Ovary (tissue), 9 donors: ENCODE measurements around the gene ARMH3. TPM values are rescaled to one million over a fixed set of nuclear protein-coding genes. Genes with fewer than 3 reads are reported as not detected.

Experiments
- DNase-seq, 5 donors: peaks; one replicate each; pipeline ENCODE4 v3.0.0-alpha.2; 2019 to 2020
- H3K27ac ChIP-seq, 2 donors: fragments of 200-600 bp; one replicate each; pipeline versions ENCODE4 v1.5.1 to v1.8.0; 2019 to 2022
- H3K27me3 ChIP-seq: fragments of 200-600 bp; one replicate; pipeline ENCODE4 v1.8.0; 2022
- H3K36me3 ChIP-seq: fragments of 200-600 bp; sonication (generic); one replicate; pipeline ENCODE4 v1.5.1; 2019
- H3K4me1 ChIP-seq: one replicate; pipeline ENCODE4 v1.8.1; 2013; ENCODE audit warnings: mild to moderate bottlenecking, moderate library complexity; ENCODE audit not compliant: insufficient read depth
- H3K4me3 ChIP-seq: fragments of 200-600 bp; sonication (generic); one replicate; pipeline ENCODE4 v1.5.1; 2017
- H3K9me3 ChIP-seq, 2 donors: fragments of 200-600 bp in 1 of 2; sonication (generic) in 1 of 2; one replicate each; pipeline versions ENCODE4 v1.5.1 to v1.8.1; 2013 to 2019; ENCODE audit warnings: mild to moderate bottlenecking in 1 of 2, moderate library complexity in 1 of 2
- EP300 ChIP-seq: sonication (generic); formaldehyde crosslinking; IDR thresholded peaks from one replicate; pipeline ENCODE4 v1.6.1; 2017; ENCODE audit warnings: antibody characterized with exemption
- POLR2A ChIP-seq: fragments of 450-650 bp; IDR thresholded peaks from one replicate; pipeline ENCODE4 v1.6.1; 2017; ENCODE audit warnings: antibody characterized with exemption, mild to moderate bottlenecking, moderate library complexity
- WGBS, 3 donors: extraction: QIAGEN DNeasy Blood & Tissue Kit in 1 of 3; methylation state at CpG; one replicate each; pipeline versions ENCODE4 v1.1.5 to v1.1.7; 2013 to 2017; 5-methylcytosine and 5-hydroxymethylcytosine counted together
- intact Hi-C, 4 donors: fragments of 100-400 bp; cut with DNase I; formaldehyde crosslinking; loops; one replicate each; pipeline versions ENCODE4 v1.11.0 to v1.15.1; 2022 to 2023
- polyA plus RNA-seq, 2 donors: library from polyadenylated mRNA; stranded (reverse); fragments of 200-250 nt in 1 of 2; fragments of 350-450 nt in 1 of 2; fragmentation: Illumina TruSeq in 1 of 2; extraction: RNeasy Lipid Tissue Mini Kit (QIAGEN cat#74804) in 1 of 2; gene quantifications; one replicate each; pipeline ENCODE4 v1.2.3, GENCODE V29; 2013 to 2014
- total RNA-seq, 7 donors: library from RNA; depleted of rRNA in 2 of 7; stranded (reverse); fragments of >200 nt in 2 of 7; fragmentation: NEBNext Ultra II Directional in 3 of 7; extraction: Animal tissue kit (Norgen Biotek cat#: 25700) in 3 of 7; gene quantifications; one replicate each; pipeline versions ENCODE4 v1.1.0 to v1.2.4, GENCODE V29; 2016 to 2023
- TF ChIP-seq, protein P1 (sequence below), 3 donors: fragments of 450-650 bp in 2 of 3; fragments of 200-600 bp in 1 of 3; IDR thresholded peaks; one replicate each; pipeline versions ENCODE4 v1.5.1 to v1.8.0; 2016 to 2022; ENCODE audit warnings: antibody characterized with exemption in 3 of 3, mild to moderate bottlenecking in 1 of 3
- donor health status: DM: no; HTN: no; CAD: no; lungs with moderate emphysema.
- donor health status: DM: no; HTN: no; CAD: no.
- donor health status: Bipolar disorder and iron deficiency.
- donor health status: DM: yes; HTN: yes; CAD: no.
- donor health status: DM: no; HTN: no; CAD: no.
- donor health status: DM: yes; HTN: yes; CAD: no.

ARMH3 gene
- total and polyA plus RNA-seq, 9 donors: 9.1 to 24.2 (median 18.1) TPM

DNA sequence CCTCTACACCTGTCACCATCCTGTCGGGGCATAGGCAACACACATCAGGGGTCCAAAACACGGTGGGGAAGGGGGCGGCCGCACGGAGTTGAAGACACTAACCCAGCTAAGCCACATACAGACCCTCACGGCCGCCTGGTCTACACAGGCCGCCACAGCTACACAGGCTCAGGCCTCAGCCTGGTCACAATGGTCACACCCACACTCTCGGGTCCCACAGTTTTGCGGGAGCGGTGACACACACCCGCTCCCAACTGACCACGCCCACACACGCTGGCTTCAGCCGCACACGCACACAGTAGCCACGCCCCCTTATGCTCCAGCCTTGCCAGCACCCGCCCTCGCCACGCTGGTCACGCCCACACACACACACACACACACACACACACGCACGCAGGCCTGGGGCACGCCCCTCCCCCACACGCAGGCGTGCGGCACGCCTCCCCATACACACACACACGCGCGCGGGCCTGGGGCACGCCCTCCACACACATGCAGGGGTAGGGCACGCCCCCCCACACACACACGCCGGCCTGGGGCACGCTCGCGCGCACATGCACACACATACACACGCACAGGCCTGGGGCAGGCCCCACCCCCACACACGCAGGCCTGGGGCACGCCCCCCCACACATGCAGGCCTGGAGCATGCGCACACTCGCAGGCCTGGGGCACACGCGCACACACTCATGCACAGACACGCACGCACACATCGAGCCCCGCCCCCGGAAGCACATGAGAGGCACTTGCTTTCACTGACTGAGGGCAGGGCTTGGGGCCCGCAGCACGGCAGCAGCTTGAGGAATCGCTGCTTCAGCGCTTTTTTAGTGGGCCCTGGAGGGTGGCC lies 225.4 kb downstream of the ARMH3 start:
- peak; percentile 90 to 96 (median 92) for DNase-seq
- no peaks in the 10 kb centered on the region for H3K27me3 ChIP-seq
- no peaks in the 10 kb centered on the region for H3K9me3 ChIP-seq
- 0 to 1% (median 1%) methylated on average over 37 to 56 of the region's 56 CpGs for WGBS, 3 donors
- H3K27ac ChIP-seq: peak overlapping the region; percentile 68 to 90
- H3K4me1 ChIP-seq: peaks cover 16% of the 10 kb centered on the region
- H3K36me3 ChIP-seq: no peaks in the 10 kb centered on the region
- TF ChIP-seq, protein P1, sequence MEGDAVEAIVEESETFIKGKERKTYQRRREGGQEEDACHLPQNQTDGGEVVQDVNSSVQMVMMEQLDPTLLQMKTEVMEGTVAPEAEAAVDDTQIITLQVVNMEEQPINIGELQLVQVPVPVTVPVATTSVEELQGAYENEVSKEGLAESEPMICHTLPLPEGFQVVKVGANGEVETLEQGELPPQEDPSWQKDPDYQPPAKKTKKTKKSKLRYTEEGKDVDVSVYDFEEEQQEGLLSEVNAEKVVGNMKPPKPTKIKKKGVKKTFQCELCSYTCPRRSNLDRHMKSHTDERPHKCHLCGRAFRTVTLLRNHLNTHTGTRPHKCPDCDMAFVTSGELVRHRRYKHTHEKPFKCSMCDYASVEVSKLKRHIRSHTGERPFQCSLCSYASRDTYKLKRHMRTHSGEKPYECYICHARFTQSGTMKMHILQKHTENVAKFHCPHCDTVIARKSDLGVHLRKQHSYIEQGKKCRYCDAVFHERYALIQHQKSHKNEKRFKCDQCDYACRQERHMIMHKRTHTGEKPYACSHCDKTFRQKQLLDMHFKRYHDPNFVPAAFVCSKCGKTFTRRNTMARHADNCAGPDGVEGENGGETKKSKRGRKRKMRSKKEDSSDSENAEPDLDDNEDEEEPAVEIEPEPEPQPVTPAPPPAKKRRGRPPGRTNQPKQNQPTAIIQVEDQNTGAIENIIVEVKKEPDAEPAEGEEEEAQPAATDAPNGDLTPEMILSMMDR (IDR thresholded peaks at IDR 0.05): no peak
- TF ChIP-seq POLR2A: no peak
- no peak for TF ChIP-seq EP300
- intact Hi-C loops: no loop called here
- H3K4me3 ChIP-seq: peak overlapping the region; percentile 41

DNA sequence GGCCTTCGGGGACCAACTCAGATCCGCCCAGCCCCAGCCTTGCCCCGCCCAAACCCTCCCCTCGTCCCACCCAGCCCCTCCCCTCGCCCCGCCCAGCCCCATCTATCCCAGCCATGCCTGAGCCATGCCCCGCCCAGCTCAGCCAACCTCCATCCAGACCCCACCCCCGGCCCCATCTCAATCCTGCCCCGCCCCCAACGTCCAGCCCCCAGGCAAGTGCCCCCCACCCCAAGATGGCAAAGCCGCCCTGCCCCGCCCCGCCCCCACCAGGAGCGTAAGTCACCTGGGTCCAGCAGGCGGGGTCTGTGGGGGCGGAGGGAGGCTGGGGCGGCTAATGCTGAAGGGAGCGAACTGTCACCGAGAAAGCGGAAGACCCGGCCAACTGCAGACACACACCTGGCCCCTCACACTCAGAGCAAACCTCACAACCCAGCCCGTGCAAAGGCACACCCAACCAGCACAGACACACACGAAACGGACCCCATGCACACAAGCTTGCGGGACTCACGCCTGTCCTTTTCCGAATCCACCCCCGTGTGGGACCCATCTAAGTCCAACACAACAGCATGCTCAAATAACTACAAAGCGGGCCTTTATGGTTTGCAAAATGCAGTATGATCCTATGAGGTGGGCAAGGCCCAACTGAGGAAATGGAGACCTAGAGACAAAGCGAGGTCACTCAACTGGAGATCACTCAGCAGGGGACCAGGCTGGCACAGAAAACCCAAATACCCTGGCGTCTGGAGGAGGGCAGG lies 226.2 kb downstream of the ARMH3 start:
- Histone ChIP-seq H3K9me3 (no peaks in the 10 kb centered on the region), H3K4me1 (peaks cover 16% of the 10 kb centered on the region), H3K27me3 (no peaks in the 10 kb centered on the region), H3K36me3 (no peaks in the 10 kb centered on the region), H3K4me3 (peak overlapping the region; percentile 41), H3K27ac (peak overlapping the region; percentile 68 to 90)
- intact Hi-C loops: no loop called here
- peak; percentile 74 to 86 (median 77) for DNase-seq
- TF ChIP-seq, protein P1 (IDR thresholded peaks at IDR 0.05): no peak
- TF ChIP-seq EP300 (no peak), POLR2A (no peak)
- WGBS, 3 donors: 3 to 15% (median 8%) methylated on average over 20 to 31 of the region's 31 CpGs

DNA sequence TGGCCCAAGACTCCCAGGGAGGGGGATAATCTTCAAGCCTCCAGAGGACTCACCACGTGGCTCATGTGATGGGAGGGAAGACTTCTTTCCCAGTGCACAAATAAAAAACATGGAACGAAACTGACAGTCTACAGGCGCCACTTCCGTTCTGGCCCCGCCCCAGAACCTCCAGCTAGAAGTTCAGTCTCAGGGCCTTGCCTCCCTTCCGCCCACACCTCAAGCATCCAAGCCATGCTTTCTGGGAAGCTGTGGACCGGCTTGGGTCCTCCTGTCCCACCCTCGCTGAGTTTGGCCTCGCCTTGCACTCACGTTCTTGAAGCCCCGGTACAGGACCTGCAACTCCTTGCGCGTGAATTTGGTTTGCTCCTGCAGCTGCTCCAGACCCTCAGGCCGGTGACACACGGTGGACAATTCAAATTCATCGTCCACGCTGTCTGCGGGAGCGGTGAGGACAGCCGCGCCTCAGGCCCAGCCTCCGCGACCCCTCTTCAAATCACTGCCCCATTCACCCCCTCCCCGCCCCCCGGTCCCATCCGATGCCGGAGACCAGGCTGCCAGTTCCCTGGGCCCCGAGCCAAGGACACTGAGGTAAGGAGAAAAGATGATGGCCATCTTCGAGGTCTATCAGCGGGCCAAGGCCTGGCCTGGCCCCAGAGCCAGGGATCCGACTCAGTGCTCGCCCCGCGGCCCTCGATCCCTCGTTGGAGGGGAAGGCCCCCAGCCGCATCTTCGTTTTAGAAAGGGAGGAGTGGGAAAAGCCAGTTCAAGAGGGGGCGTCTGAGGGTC lies 227.0 kb downstream of the ARMH3 start:
- Histone ChIP-seq H3K27me3 (no peaks in the 10 kb centered on the region), H3K36me3 (no peaks in the 10 kb centered on the region), H3K9me3 (no peaks in the 10 kb centered on the region), H3K4me3 (peak overlapping the region; percentile 41), H3K4me1 (peaks cover 16% of the 10 kb centered on the region), H3K27ac (peak overlapping the region; percentile 57 to 81)
- peak; percentile 63 to 83 (median 67) for DNase-seq
- no peak for TF ChIP-seq EP300
- TF ChIP-seq, protein P1 (IDR thresholded peaks at IDR 0.05): no peak
- TF ChIP-seq POLR2A: no peak
- intact Hi-C loops: no loop called here
- whole genome bisulfite sequencing, 3 donors: 23 to 34% (median 26%) methylated on average over 39 of the region's 39 CpGs
